ENCODE data around the gene EYS. TPM values are rescaled to one million over a fixed set of nuclear protein-coding genes. Genes with fewer than 3 reads are reported as not detected.

Gene EYS
- total and polyA plus RNA-seq, 2 of the 8 experiments (the other 6 are each of a cell fraction or from before 2014, with no cell fraction given), result 0.05 to 0.13 TPM

- TF ChIP-seq RAD21 (IDR thresholded peaks at IDR 0.05 in 1 of 2, conservative IDR thresholded peaks at IDR 0.05 in 1 of 2; ENCODE audit: low read depth in 2 of 2, low read length in 2 of 2), result no peak
Observed at GRCh38 chr6:63881791-63882190, 1825.2 kb downstream of the EYS start (continued).

All from H1 (cell line).